ENCODE data around the gene SCUBE1. TPM values are rescaled to one million over a fixed set of nuclear protein-coding genes. Genes with fewer than 3 reads are reported as not detected.

The SCUBE1 gene
- total and polyA plus RNA-seq, 2 donors from 2014 or later: 2.3 to 7.1 TPM

- no peak for FAIRE-seq
These were observed 89.3 kb downstream of the SCUBE1 start for GRCh38 chr22:43253839-43254238.

GRCh38 chr22:43252319-43252718, 90.9 kb downstream of the SCUBE1 start:
- H3K36me3 ChIP-seq (ENCODE audit: control insufficient read depth in 2 of 3, insufficient read depth in 3 of 3, low read length in 3 of 3): no peaks in the 10 kb centered on the region
- no peaks in the 10 kb centered on the region for H3K27me3 ChIP-seq (ENCODE audit: control insufficient read depth, insufficient read depth, low read length)
- no peak for FAIRE-seq
- no peaks in the 10 kb centered on the region for H3K4me1 ChIP-seq (ENCODE audit: control insufficient read depth in 2 of 3, insufficient read depth in 2 of 3, low read depth in 1 of 3, low read length in 3 of 3)
- TF ChIP-seq CTCF (IDR thresholded peaks at IDR 0.05; ENCODE audit: borderline replicate concordance, extremely low read depth, insufficient read depth): no peak
- intact Hi-C loops (cut with DNase I): no loop called here
- no peaks in the 10 kb centered on the region for H3K9me3 ChIP-seq (ENCODE audit: control insufficient read depth in 2 of 3, insufficient read depth in 1 of 3, low read length in 3 of 3)
- H3K4me3 ChIP-seq (ENCODE audit: low read length in 3 of 3): no peak overlapping the region
- DNase-seq: no peak
- no peak overlapping the region for H3K9ac ChIP-seq (ENCODE audit: low read length in 3 of 3)
- no peak overlapping the region for H3K27ac ChIP-seq (ENCODE audit: low read depth in 2 of 2, low read length in 2 of 2)

More at GRCh38 chr22:43253839-43254238, 89.3 kb downstream of the SCUBE1 start:
- H3K4me3 ChIP-seq (ENCODE audit: low read length in 3 of 3): no peak overlapping the region
- intact Hi-C loops (cut with DNase I): no loop called here
- H3K36me3 ChIP-seq (ENCODE audit: control insufficient read depth in 2 of 3, insufficient read depth in 3 of 3, low read length in 3 of 3): no peaks in the 10 kb centered on the region
- no peak overlapping the region for H3K27ac ChIP-seq (ENCODE audit: low read depth in 2 of 2, low read length in 2 of 2)
- H3K4me1 ChIP-seq (ENCODE audit: control insufficient read depth in 2 of 3, insufficient read depth in 2 of 3, low read depth in 1 of 3, low read length in 3 of 3): no peaks in the 10 kb centered on the region
- no peak overlapping the region for H3K9ac ChIP-seq (ENCODE audit: low read length in 3 of 3)
- H3K27me3 ChIP-seq (ENCODE audit: control insufficient read depth, insufficient read depth, low read length): no peaks in the 10 kb centered on the region
- no peaks in the 10 kb centered on the region for H3K9me3 ChIP-seq (ENCODE audit: control insufficient read depth in 2 of 3, insufficient read depth in 1 of 3, low read length in 3 of 3)
- DNase-seq: no peak
- no peak for TF ChIP-seq CTCF (IDR thresholded peaks at IDR 0.05; ENCODE audit: borderline replicate concordance, extremely low read depth, insufficient read depth)

- FAIRE-seq: no peak
- intact Hi-C loops (cut with DNase I): no loop called here
- H3K4me1 ChIP-seq (ENCODE audit: control insufficient read depth in 2 of 3, insufficient read depth in 2 of 3, low read depth in 1 of 3, low read length in 3 of 3): no peaks in the 10 kb centered on the region
These were observed 93.2 kb downstream of the SCUBE1 start for GRCh38 chr22:43249789-43250471.

More at GRCh38 chr22:43249789-43250471, 93.2 kb downstream of the SCUBE1 start:
- Histone ChIP-seq H3K4me3 (ENCODE audit: low read length in 3 of 3) (no peak overlapping the region), H3K27ac (ENCODE audit: low read depth in 2 of 2, low read length in 2 of 2) (no peak overlapping the region), H3K27me3 (ENCODE audit: control insufficient read depth, insufficient read depth, low read length) (no peaks in the 10 kb centered on the region), H3K36me3 (ENCODE audit: control insufficient read depth in 2 of 3, insufficient read depth in 3 of 3, low read length in 3 of 3) (no peaks in the 10 kb centered on the region), H3K9me3 (ENCODE audit: control insufficient read depth in 2 of 3, insufficient read depth in 1 of 3, low read length in 3 of 3) (no peaks in the 10 kb centered on the region), H3K9ac (ENCODE audit: low read length in 3 of 3) (no peak overlapping the region)
- no peak for DNase-seq
- TF ChIP-seq CTCF (IDR thresholded peaks at IDR 0.05; ENCODE audit: borderline replicate concordance, extremely low read depth, insufficient read depth): no peak

All from kidney (tissue), 14 donors.